ENCODE data around the gene SHISA6. TPM values are rescaled to one million over a fixed set of nuclear protein-coding genes. Genes with fewer than 3 reads are reported as not detected.

Gene SHISA6
- total RNA-seq, 2 donors from 2014 or later = under 0.01 to 0.52 TPM

DNA sequence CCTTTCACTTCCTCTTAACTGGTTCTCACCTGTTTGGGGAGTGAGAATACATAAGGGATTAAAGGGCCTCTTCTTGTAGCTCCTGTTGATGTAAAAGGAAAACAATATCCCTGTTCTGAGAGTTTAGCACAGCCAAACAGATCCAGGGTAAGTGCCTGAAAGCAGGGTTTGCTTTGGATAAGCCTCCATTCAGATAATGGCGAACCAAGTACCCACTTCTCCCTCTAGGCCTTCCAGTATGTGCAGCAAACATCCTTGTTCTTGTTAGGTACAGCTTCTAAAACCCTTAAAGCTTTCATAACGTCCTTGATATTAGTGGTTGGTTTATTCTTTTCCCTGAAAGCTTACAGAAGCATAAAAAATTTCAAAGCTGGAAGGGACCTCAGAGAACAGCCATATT is 226.6 kb downstream of the SHISA6 start:
- H3K4me1 ChIP-seq = no peaks in the 10 kb centered on the region
- no peak overlapping the region for H3K4me3 ChIP-seq
- no peak overlapping the region for H3K27ac ChIP-seq
- H3K9me3 ChIP-seq = no peaks in the 10 kb centered on the region
- no peaks in the 10 kb centered on the region for H3K36me3 ChIP-seq (replicated peaks in 1 of 2; ENCODE audit: insufficient read depth in 1 of 2, low read depth in 2 of 2)
- no peaks in the 10 kb centered on the region for H3K27me3 ChIP-seq
- intact Hi-C loops (cut with DNase I) = no loop called here
- no peak for ATAC-seq
- WGBS, 2 donors = 71 to 72% methylated on average over 2 of the region's 2 CpGs
- DNase-seq = no peak
- TF ChIP-seq, protein P1, sequence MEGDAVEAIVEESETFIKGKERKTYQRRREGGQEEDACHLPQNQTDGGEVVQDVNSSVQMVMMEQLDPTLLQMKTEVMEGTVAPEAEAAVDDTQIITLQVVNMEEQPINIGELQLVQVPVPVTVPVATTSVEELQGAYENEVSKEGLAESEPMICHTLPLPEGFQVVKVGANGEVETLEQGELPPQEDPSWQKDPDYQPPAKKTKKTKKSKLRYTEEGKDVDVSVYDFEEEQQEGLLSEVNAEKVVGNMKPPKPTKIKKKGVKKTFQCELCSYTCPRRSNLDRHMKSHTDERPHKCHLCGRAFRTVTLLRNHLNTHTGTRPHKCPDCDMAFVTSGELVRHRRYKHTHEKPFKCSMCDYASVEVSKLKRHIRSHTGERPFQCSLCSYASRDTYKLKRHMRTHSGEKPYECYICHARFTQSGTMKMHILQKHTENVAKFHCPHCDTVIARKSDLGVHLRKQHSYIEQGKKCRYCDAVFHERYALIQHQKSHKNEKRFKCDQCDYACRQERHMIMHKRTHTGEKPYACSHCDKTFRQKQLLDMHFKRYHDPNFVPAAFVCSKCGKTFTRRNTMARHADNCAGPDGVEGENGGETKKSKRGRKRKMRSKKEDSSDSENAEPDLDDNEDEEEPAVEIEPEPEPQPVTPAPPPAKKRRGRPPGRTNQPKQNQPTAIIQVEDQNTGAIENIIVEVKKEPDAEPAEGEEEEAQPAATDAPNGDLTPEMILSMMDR (IDR thresholded peaks at IDR 0.05) = no peak
- no peak for TF ChIP-seq POLR2A (IDR thresholded peaks at IDR 0.05)

DNA sequence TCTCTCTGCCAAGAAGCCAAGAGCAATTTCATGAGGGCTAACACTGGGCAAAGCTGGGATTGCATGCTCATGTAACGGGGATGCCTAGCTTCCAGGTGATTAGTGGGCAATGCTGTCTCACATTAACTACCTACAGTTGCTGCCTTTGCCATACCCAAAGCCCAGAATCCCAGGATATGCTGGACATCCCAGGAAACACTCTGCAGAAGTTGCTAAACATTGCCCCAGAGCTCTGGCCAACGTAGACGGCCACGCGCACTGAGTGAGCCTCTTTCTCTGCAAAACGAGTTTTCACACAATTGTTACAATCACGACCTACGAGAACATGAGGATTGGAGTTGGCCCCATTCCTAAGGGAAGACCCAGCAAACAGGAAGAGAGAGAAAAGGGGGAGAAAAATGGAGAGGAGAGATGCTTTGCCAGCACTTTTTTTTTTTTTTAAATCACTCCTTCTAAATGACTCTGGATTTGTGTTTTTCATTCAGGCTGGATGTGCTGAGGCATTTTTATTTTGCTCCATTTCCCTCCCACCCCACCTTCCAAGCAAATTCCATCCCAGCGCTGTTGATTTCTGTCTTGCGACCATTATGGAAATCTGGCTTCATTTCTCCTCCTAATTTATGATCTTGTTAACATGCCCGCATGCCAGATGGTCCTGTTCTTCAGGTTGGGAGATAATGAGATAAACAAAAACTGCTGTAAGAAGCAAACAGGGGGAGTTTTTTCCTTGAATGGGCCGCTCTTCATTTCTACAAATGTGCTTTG is 244.5 kb downstream of the SHISA6 start:
- H3K36me3 ChIP-seq (replicated peaks in 1 of 2; ENCODE audit: insufficient read depth in 1 of 2, low read depth in 2 of 2) = no peaks in the 10 kb centered on the region
- 73 to 77% methylated on average over 11 to 12 of the region's 12 CpGs for WGBS, 2 donors
- H3K27ac ChIP-seq = no peak overlapping the region
- no peak for TF ChIP-seq POLR2A (IDR thresholded peaks at IDR 0.05)
- TF ChIP-seq, protein P1 (IDR thresholded peaks at IDR 0.05) = no peak
- intact Hi-C loops (cut with DNase I) = no loop called here
- H3K9me3 ChIP-seq = no peaks in the 10 kb centered on the region
- DNase-seq (no peak), ATAC-seq (no peak)
- H3K4me1 ChIP-seq = peaks cover 4% of the 10 kb centered on the region
- no peak overlapping the region for H3K4me3 ChIP-seq
- H3K27me3 ChIP-seq = no peaks in the 10 kb centered on the region

DNA sequence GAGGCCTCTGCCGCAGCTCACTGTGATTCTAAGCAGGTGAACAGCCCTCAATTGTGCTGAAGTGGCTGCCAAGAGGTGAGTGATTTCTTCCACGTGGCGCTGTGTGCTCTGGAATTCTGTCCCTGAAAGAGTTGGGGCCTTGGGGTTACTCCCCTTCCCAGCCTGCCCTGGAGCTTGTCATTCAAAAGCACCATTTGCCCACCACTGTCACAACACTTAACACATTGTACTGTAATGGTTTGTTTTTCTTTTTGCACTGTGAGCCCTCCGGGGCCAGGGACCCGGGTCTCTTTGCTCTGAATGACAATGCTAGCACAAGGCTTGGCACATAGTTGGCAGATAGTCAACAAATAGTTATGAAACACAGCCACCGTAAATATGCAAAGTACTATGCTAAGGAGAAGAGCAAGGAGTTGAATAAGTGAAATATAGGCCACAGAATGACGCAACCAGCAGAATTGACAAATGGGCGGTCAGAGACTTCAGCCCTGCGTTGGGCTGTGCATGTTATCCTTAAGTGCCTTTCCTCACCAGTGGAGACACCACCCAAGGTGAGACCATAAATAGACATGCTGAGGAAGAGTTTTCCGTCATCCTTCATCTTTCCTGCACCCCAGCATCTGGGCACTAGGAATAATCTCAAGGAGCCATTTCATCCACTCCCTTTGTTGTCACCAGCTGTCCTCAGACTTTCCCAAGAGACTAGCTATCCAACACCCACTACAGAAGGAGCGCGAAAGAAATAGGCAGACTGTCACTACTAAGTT is 245.3 kb downstream of the SHISA6 start:
- no peak overlapping the region for H3K27ac ChIP-seq
- H3K9me3 ChIP-seq = no peaks in the 10 kb centered on the region
- H3K27me3 ChIP-seq = no peaks in the 10 kb centered on the region
- intact Hi-C loops (cut with DNase I) = no loop called here
- DNase-seq = no peak
- WGBS, 2 donors = 64 to 69% methylated on average over 12 of the region's 12 CpGs
- no peak for ATAC-seq
- no peak overlapping the region for H3K4me3 ChIP-seq
- no peak for TF ChIP-seq POLR2A (IDR thresholded peaks at IDR 0.05)
- TF ChIP-seq, protein P1 (IDR thresholded peaks at IDR 0.05) = no peak
- peaks cover 4% of the 10 kb centered on the region for H3K4me1 ChIP-seq
- no peaks in the 10 kb centered on the region for H3K36me3 ChIP-seq (replicated peaks in 1 of 2; ENCODE audit: insufficient read depth in 1 of 2, low read depth in 2 of 2)

DNA sequence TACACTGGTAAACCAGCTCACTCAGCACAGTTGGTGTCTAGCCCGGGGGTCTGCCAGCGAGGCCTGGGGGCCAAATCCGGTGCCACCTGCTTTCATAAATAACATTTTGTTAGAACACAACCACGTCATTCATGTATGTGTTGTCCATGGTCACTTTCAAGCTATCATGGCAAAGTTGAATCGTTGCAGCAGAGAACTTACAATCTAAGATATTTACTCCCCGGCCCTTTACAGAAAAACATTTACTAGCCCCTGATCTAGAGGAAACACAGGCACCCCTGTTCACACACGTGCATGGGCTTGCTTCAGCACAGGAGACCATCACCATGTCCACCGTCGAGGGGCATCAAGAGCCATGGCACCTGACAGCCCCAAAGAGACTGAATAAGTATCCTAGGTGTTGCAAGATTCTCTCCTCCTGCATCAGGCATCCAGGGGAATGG is 245.9 kb downstream of the SHISA6 start:
- intact Hi-C loops (cut with DNase I) = no loop called here
- H3K36me3 ChIP-seq (replicated peaks in 1 of 2; ENCODE audit: insufficient read depth in 1 of 2, low read depth in 2 of 2) = no peaks in the 10 kb centered on the region
- ATAC-seq (no peak), DNase-seq (no peak)
- WGBS, 2 donors = 74 to 91% methylated on average over 9 of the region's 9 CpGs
- H3K9me3 ChIP-seq = no peaks in the 10 kb centered on the region
- H3K27ac ChIP-seq = no peak overlapping the region
- H3K4me3 ChIP-seq = no peak overlapping the region
- no peaks in the 10 kb centered on the region for H3K27me3 ChIP-seq
- H3K4me1 ChIP-seq = peaks cover 4% of the 10 kb centered on the region
- TF ChIP-seq, protein P1 (IDR thresholded peaks at IDR 0.05) = no peak
- TF ChIP-seq POLR2A (IDR thresholded peaks at IDR 0.05) = no peak
